ENCODE results near the gene WDR35. TPM values are rescaled to one million over a fixed set of nuclear protein-coding genes. Genes with fewer than 3 reads are reported as not detected.
A peak's percentile ranks its signal among the peaks of the same experiment; 100 is the strongest.

Gene WDR35
- total RNA-seq, 1 experiment from 2014 or later: 15.9 TPM

DNA sequence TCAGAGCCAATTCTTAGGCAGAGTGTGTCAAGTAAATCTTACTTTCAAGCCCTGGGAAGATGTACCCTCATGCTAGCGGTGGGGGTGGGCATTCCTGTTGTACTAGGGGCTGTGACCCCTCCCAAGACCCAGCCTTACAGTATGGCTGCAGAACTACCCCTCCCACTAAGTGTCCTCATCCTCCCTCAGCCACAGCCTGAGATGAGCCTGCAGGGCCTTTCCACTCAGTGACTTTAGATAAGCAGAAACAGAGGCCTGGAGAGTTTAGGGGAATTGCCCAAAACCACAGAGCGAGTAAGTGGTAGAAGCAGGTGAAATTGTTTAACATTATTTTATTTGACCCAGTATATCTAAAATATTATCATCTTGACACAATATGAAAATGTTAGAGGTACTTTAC lies 124.8 kb downstream of the WDR35 start:
- Histone ChIP-seq H4K20me1 (ENCODE audit: insufficient read depth, low read depth, low read length) (0 out of 2 replicates have a peak, but pooled peaks cover under 1% of the 10 kb centered on the region), H3K27ac (ENCODE audit: low read length) (no peak overlapping the region), H3K4me3 (ENCODE audit: low read length) (no peak overlapping the region), H3K9ac (ENCODE audit: low read length) (no peak overlapping the region), H2AFZ (ENCODE audit: low read length) (no peak overlapping the region), H3K9me2 (replicated peaks; ENCODE audit: insufficient read depth, low read length) (no peaks in the 10 kb centered on the region), H3K4me2 (ENCODE audit: low read depth, low read length, poor library complexity, severe bottlenecking) (no peak overlapping the region), H3K36me3 (ENCODE audit: insufficient read depth, low read length) (no peaks in the 10 kb centered on the region), H3K27me3 (ENCODE audit: low read length) (no peaks in the 10 kb centered on the region; the same call in 1 of the 2 replicates), H3K9me3 (ENCODE audit: low read length) (no peaks in the 10 kb centered on the region), H3K79me2 (ENCODE audit: low read length) (no peaks in the 10 kb centered on the region), H3K4me1 (ENCODE audit: low read length) (peaks cover 15% of the 10 kb centered on the region)
- DNase-seq: no peak

DNA sequence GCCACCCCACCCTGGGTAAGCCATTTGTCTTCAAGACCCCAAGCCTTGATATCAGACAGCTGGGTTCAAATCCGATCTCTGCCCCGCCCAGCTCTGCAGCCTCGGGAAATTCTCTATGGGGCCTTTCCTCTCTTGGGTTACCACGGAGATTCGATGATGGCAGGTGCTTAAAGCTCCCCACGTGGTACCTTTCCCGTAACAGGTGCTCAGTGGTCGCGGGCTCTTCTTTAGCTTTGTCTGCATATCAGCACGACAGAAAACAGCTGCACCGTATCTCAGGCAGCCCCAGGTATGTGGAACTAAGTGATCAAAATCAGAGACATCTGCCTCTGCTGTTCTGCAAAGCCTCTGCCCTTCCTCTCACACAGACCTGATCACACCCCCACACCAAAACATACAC lies 125.5 kb downstream of the WDR35 start:
- Histone ChIP-seq H3K27ac (ENCODE audit: low read length) (no peak overlapping the region), H3K4me2 (ENCODE audit: low read depth, low read length, poor library complexity, severe bottlenecking) (no peak overlapping the region), H3K4me1 (ENCODE audit: low read length) (peaks cover 15% of the 10 kb centered on the region), H3K9ac (ENCODE audit: low read length) (no peak overlapping the region), H3K4me3 (ENCODE audit: low read length) (no peak overlapping the region), H3K27me3 (ENCODE audit: low read length) (no peaks in the 10 kb centered on the region; the same call in 1 of the 2 replicates), H3K9me3 (ENCODE audit: low read length) (no peaks in the 10 kb centered on the region), H4K20me1 (ENCODE audit: insufficient read depth, low read depth, low read length) (0 out of 2 replicates have a peak, but pooled peaks cover 3% of the 10 kb centered on the region), H2AFZ (ENCODE audit: low read length) (no peak overlapping the region), H3K36me3 (ENCODE audit: insufficient read depth, low read length) (no peaks in the 10 kb centered on the region), H3K9me2 (replicated peaks; ENCODE audit: insufficient read depth, low read length) (no peaks in the 10 kb centered on the region), H3K79me2 (ENCODE audit: low read length) (no peaks in the 10 kb centered on the region)
- DNase-seq: no peak

DNA sequence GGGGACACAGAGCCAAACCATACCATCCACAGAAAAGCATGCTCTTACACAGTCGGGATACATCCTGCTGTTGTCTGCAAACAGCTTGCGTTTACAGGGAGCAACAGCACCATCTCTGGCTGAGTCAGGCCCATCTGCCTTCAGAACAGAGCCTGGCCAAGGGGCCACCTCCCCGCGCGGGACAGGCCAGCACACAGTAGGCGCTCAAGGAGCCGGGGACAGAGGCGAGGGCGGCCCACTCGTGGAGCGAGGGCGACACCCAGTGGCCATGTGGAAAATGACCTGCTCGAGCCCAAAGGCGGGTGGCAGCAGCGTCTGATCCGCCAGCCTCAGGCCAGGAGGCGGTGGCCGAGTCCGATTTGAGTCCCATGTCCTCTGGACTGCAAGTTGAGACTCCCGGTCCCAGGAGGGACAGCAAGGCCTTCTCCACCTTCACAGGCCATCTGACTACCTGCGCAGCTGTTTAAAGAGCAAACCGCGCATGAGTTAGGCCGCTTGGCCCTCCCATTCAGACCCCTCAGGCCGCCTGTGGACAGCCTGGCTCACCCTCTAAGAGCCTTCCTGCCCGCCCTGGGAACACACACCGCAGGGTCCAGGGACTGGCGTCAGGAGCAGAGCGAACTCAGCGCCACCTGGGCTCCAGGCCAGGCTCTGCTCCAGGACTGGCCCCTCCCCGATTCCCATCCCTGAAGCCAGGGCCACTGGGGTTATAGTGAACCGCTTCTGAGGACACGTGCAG lies 126.4 kb downstream of the WDR35 start:
- Histone ChIP-seq H3K4me1 (ENCODE audit: low read length) (peaks cover 10% of the 10 kb centered on the region), H3K9ac (ENCODE audit: low read length) (no peak overlapping the region), H4K20me1 (ENCODE audit: insufficient read depth, low read depth, low read length) (0 out of 2 replicates have a peak, but pooled peaks cover 3% of the 10 kb centered on the region), H2AFZ (ENCODE audit: low read length) (no peak overlapping the region), H3K4me2 (ENCODE audit: low read depth, low read length, poor library complexity, severe bottlenecking) (no peak overlapping the region), H3K9me3 (ENCODE audit: low read length) (no peaks in the 10 kb centered on the region), H3K4me3 (ENCODE audit: low read length) (no peak overlapping the region), H3K27ac (ENCODE audit: low read length) (no peak overlapping the region), H3K9me2 (replicated peaks; ENCODE audit: insufficient read depth, low read length) (no peaks in the 10 kb centered on the region), H3K27me3 (ENCODE audit: low read length) (no peaks in the 10 kb centered on the region; the same call in 1 of the 2 replicates), H3K36me3 (ENCODE audit: insufficient read depth, low read length) (no peaks in the 10 kb centered on the region), H3K79me2 (ENCODE audit: low read length) (no peaks in the 10 kb centered on the region)
- DNase-seq: peak; percentile 83

DNA sequence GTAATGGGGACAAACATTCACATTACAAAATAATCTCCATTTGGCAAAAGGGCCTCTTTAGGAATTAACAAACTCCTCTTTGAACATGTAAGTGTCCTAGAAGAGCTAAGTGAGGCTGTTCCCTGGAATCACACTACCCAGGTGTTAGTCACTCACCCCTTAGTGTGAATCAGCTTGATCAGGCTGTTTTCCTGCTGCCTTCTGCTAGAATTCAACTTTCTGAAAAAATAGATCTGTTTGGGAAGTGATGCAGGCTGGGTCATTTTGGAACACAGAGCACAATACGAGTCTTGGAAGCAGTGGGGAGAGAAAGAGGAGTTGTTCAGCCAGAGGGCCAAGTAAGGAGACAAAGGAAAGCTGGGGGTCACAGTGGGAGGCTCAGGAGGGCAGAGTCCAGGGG lies 128.1 kb downstream of the WDR35 start:
- no peaks in the 10 kb centered on the region for H3K9me2 ChIP-seq (replicated peaks; ENCODE audit: insufficient read depth, low read length)
- no peak overlapping the region for H3K27ac ChIP-seq (ENCODE audit: low read length)
- H3K79me2 ChIP-seq (ENCODE audit: low read length): no peaks in the 10 kb centered on the region
- no peaks in the 10 kb centered on the region; the same call in 1 of the 2 replicates for H3K27me3 ChIP-seq (ENCODE audit: low read length)
- H3K4me3 ChIP-seq (ENCODE audit: low read length): no peak overlapping the region
- DNase-seq: no peak
- H3K4me2 ChIP-seq (ENCODE audit: low read depth, low read length, poor library complexity, severe bottlenecking): no peak overlapping the region
- no peaks in the 10 kb centered on the region for H3K36me3 ChIP-seq (ENCODE audit: insufficient read depth, low read length)
- 0 out of 2 replicates have a peak, but pooled peaks cover 8% of the 10 kb centered on the region for H4K20me1 ChIP-seq (ENCODE audit: insufficient read depth, low read depth, low read length)
- no peak overlapping the region for H3K9ac ChIP-seq (ENCODE audit: low read length)
- H3K4me1 ChIP-seq (ENCODE audit: low read length): no peaks in the 10 kb centered on the region
- H3K9me3 ChIP-seq (ENCODE audit: low read length): no peaks in the 10 kb centered on the region
- H2AFZ ChIP-seq (ENCODE audit: low read length): no peak overlapping the region

Other genes starting within 250 kb of the WDR35 start
- gene TTC32, start 88.1 kb downstream of the WDR35 start, total RNA-seq (2014; rRNA removed; shearing (Covaris generic); ENCODE audit: low replicate concordance): 16.8 and 17.9 TPM in 2 replicates
- gene MATN3, start 22.6 kb upstream of the WDR35 start, total RNA-seq (2014; rRNA removed; shearing (Covaris generic); ENCODE audit: low replicate concordance): not detected in 2 replicates
- gene LAPTM4A, start 61.5 kb upstream of the WDR35 start, total RNA-seq (2014; rRNA removed; shearing (Covaris generic); ENCODE audit: low replicate concordance): 11.7 and 37.2 TPM in 2 replicates
- 11.5 and 25.1 TPM in 2 replicates for gene SDC1, start 235.0 kb upstream of the WDR35 start, total RNA-seq (2014; rRNA removed; shearing (Covaris generic); ENCODE audit: low replicate concordance)